ENCODE data around the gene KPNB1. TPM values are rescaled to one million over a fixed set of nuclear protein-coding genes. Genes with fewer than 3 reads are reported as not detected.

KPNB1 gene
- total RNA-seq, 4 donors from 2014 or later: 164 to 205 (median 181) TPM

DNA sequence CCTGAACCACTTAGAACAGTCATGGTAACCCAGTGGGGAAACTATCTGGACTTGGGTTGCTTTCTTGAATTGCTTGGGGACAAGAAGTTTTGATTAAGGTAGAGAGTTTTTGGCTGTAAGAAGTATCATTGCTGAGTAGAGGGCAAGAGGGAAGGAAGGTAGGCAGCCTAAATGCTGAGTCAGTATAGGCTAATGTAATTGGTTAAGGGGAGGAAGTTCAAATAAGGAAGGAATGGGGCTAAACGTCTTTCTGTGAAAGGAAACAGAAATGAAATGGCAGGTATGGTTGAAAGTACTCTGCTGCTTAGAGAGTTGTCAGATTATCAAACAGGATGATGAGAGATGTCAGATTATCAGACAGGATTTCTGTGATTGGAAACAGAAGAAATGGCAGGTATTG is 20.3 kb downstream of the KPNB1 start:
- H3K27me3 ChIP-seq: no peaks in the 10 kb centered on the region
- H3K4me3 ChIP-seq: no peak overlapping the region
- no peak overlapping the region for H3K27ac ChIP-seq
- DNase-seq (ENCODE audit: low spot score in 2 of 2): no peak
- peaks cover 8 to 98% (median 48%) of the 10 kb centered on the region in 3 donors for H3K36me3 ChIP-seq
- WGBS, 2 donors: 20 to 30% methylated on average over 1 of the region's 1 CpG
- H3K4me1 ChIP-seq: no peaks in the 10 kb centered on the region
- TF ChIP-seq EP300 (IDR thresholded peaks at IDR 0.05) (no peak), POLR2A (IDR thresholded peaks at IDR 0.05) (no peak)
- TF ChIP-seq, protein P1, sequence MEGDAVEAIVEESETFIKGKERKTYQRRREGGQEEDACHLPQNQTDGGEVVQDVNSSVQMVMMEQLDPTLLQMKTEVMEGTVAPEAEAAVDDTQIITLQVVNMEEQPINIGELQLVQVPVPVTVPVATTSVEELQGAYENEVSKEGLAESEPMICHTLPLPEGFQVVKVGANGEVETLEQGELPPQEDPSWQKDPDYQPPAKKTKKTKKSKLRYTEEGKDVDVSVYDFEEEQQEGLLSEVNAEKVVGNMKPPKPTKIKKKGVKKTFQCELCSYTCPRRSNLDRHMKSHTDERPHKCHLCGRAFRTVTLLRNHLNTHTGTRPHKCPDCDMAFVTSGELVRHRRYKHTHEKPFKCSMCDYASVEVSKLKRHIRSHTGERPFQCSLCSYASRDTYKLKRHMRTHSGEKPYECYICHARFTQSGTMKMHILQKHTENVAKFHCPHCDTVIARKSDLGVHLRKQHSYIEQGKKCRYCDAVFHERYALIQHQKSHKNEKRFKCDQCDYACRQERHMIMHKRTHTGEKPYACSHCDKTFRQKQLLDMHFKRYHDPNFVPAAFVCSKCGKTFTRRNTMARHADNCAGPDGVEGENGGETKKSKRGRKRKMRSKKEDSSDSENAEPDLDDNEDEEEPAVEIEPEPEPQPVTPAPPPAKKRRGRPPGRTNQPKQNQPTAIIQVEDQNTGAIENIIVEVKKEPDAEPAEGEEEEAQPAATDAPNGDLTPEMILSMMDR (IDR thresholded peaks at IDR 0.05): no peak
- no peaks in the 10 kb centered on the region for H3K9me3 ChIP-seq

DNA sequence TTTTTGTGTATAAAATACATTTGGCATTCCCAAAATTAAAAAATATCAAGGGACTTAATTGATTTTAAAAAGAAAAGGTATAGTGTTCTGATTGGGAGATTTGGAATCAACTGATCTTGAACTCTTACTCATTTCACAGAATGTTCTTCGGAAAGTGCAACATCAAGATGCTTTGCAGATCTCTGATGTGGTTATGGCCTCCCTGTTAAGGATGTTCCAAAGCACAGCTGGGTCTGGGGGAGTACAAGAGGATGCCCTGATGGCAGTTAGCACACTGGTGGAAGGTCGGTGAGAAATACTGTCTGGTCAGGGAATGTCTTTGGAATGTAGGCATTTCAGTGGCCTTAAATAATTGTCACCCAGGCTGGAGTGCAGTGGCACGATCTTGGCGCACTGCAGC is 24.8 kb downstream of the KPNB1 start:
- 68 to 83% methylated on average over 4 of the region's 4 CpGs for WGBS, 2 donors
- Histone ChIP-seq H3K4me3 (no peak overlapping the region), H3K27me3 (no peaks in the 10 kb centered on the region), H3K4me1 (no peaks in the 10 kb centered on the region), H3K36me3 (peaks cover 8 to 100% (median 80%) of the 10 kb centered on the region in 3 donors), H3K9me3 (no peaks in the 10 kb centered on the region), H3K27ac (no peak overlapping the region)
- DNase-seq (ENCODE audit: low spot score in 2 of 2): no peak
- TF ChIP-seq POLR2A (IDR thresholded peaks at IDR 0.05) (no peak), EP300 (IDR thresholded peaks at IDR 0.05) (no peak)
- TF ChIP-seq, protein P1 (IDR thresholded peaks at IDR 0.05): no peak

DNA sequence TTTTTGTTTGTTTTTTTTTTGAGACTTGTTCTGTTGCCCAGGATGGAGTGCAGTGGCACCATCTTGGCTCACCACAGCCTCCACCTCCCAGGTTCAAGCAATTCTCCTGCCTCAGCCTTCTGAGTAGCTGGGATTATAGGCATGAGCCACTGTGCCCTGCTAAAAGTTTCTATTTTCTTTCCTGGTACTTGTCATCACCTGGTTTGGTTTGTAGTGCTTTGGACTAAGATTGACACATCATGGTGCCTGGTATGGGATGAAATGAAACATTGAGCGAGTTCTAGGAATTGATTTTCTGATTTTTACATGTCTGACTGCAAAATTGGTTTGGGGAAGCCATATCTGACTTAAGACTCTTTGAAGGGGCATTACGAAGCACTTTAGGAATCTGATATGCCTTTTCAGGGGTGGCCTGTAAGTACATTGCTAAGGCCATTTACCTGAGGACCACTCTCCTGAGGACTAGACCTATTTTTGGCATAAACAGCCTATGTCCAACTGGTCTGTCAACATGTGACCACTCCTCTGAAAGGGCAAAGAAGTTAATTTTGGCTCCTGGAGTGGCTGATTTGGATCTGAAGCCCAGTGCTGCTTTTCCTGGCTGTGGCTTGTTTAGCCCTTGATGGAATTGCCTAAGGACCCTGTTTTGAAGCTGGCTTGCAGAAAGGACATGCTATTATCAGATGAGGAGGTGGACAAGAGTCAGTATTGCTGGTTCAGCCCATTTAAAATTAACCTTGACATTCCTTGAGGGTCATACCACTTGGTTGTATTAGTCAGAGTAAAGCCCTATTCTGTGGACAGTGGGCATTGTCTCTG is 25.9 kb downstream of the KPNB1 start:
- H3K36me3 ChIP-seq: peaks cover 5 to 100% (median 70%) of the 10 kb centered on the region in 3 donors
- WGBS, 2 donors: 90 to 98% methylated on average over 2 of the region's 2 CpGs

DNA sequence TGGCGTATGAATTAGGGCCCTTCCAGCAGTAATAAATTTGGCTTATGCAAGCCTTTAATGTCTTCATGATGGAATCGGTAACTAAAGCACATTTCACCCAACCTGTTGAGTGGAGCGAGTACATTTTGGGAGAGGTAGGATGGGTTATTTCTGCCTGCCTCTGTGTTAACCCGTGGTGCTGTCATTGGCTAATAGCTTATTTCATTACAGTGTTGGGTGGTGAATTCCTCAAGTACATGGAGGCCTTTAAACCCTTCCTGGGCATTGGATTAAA is 26.4 kb downstream of the KPNB1 start:
- peaks cover 3 to 99% (median 70%) of the 10 kb centered on the region in 3 donors for H3K36me3 ChIP-seq

More for the DNA sequence above, 25.9 kb downstream of the KPNB1 start:
- Histone ChIP-seq H3K27me3 (no peaks in the 10 kb centered on the region), H3K27ac (no peak overlapping the region), H3K4me1 (no peaks in the 10 kb centered on the region), H3K4me3 (no peak overlapping the region), H3K9me3 (no peaks in the 10 kb centered on the region)
- TF ChIP-seq, protein P1 (IDR thresholded peaks at IDR 0.05): no peak
- TF ChIP-seq EP300 (IDR thresholded peaks at IDR 0.05): no peak
- no peak for TF ChIP-seq POLR2A (IDR thresholded peaks at IDR 0.05)
- no peak for DNase-seq (ENCODE audit: low spot score in 2 of 2)

More for the DNA sequence above, 26.4 kb downstream of the KPNB1 start:
- WGBS, 2 donors: 86% methylated on average over 4 of the region's 4 CpGs
- H3K4me3 ChIP-seq: no peak overlapping the region
- TF ChIP-seq, protein P1 (IDR thresholded peaks at IDR 0.05): no peak
- TF ChIP-seq POLR2A (IDR thresholded peaks at IDR 0.05): no peak
- TF ChIP-seq EP300 (IDR thresholded peaks at IDR 0.05): no peak
- H3K27ac ChIP-seq: no peak overlapping the region
- H3K27me3 ChIP-seq: no peaks in the 10 kb centered on the region
- no peak for DNase-seq (ENCODE audit: low spot score in 2 of 2)
- no peaks in the 10 kb centered on the region for H3K4me1 ChIP-seq
- H3K9me3 ChIP-seq: no peaks in the 10 kb centered on the region

All from tibial nerve (tissue), 4 donors.